Neural progenitor cell (in vitro differentiated cells): ENCODE results near the gene SLC51A. TPM values are rescaled to one million over a fixed set of nuclear protein-coding genes. Genes with fewer than 3 reads are reported as not detected.

Source experiments
- DNase-seq: peaks from one replicate; pipeline ENCODE4 v3.0.0-alpha.2; 2016; ENCODE audit warnings: low spot score
- H2AFZ ChIP-seq: fragments of 200-600 bp; sonication (generic); replicated peaks from 2 replicates; pipeline ENCODE4 v1.6.1; 2016; ENCODE audit warnings: antibody characterized with exemption
- H3F3A ChIP-seq: fragments of 200-600 bp; sonication (generic); 2 replicates; pipeline ENCODE4 v1.6.1; 2016; ENCODE audit warnings: antibody characterized with exemption, low read depth
- H3K27ac ChIP-seq: fragments of 200-600 bp; sonication (generic); 2 replicates; pipeline ENCODE4 v1.5.1; 2016; ENCODE audit warnings: mild to moderate bottlenecking
- H3K27me3 ChIP-seq: fragments of 200-600 bp; sonication (generic); 2 replicates; pipeline ENCODE4 v1.6.1; 2016; ENCODE audit warnings: mild to moderate bottlenecking, moderate library complexity
- H3K36me3 ChIP-seq: fragments of 200-600 bp; sonication (generic); 2 replicates; pipeline ENCODE4 v1.5.1; 2016
- H3K4me1 ChIP-seq: fragments of 200-600 bp; sonication (generic); 2 replicates; pipeline ENCODE4 v1.6.1; 2016; ENCODE audit warnings: mixed run types
- H3K4me2 ChIP-seq: fragments of 200-600 bp; sonication (generic); 2 replicates; pipeline ENCODE4 v1.6.1; 2016
- H3K4me3 ChIP-seq: fragments of 200-600 bp; sonication (generic); 2 replicates; pipeline ENCODE4 v1.5.1; 2016
- H3K79me2 ChIP-seq: fragments of 200-600 bp; sonication (generic); 2 replicates; pipeline ENCODE4 v1.6.1; 2016; ENCODE audit warnings: low read depth
- H3K9ac ChIP-seq: fragments of 200-600 bp; sonication (generic); 2 replicates; pipeline ENCODE4 v1.6.1; 2016
- H3K9me3 ChIP-seq: fragments of 200-600 bp; sonication (generic); 2 replicates; pipeline ENCODE4 v1.5.1; 2016; ENCODE audit warnings: low read depth
- H4K20me1 ChIP-seq: fragments of 200-600 bp; sonication (generic); 2 replicates; pipeline ENCODE4 v1.6.1; 2016; ENCODE audit warnings: low read depth
- H3K27ac Mint-ChIP-seq: 3 replicates; pipeline ENCODE4 v1.8.0; 2021; ENCODE audit warnings: mixed read lengths
- H3K27me3 Mint-ChIP-seq: 2 replicates; pipeline ENCODE4 v1.8.0; 2022; ENCODE audit warnings: low read depth, mild to moderate bottlenecking, inconsistent platforms, moderate library complexity, mixed read lengths; ENCODE audit not compliant: insufficient read depth
- H3K36me3 Mint-ChIP-seq: 3 replicates; pipeline ENCODE4 v1.8.0; 2021; ENCODE audit warnings: mixed read lengths
- H3K4me1 Mint-ChIP-seq: 3 replicates; pipeline ENCODE4 v1.8.0; 2021; ENCODE audit warnings: mixed read lengths
- H3K4me3 Mint-ChIP-seq: 3 replicates; pipeline ENCODE4 v1.8.0; 2021; ENCODE audit warnings: mild to moderate bottlenecking, moderate library complexity, mixed read lengths
- H3K9me3 Mint-ChIP-seq: 3 replicates; pipeline ENCODE4 v1.8.0; 2020; ENCODE audit warnings: mixed read lengths
- CTCF ChIP-seq: fragments of 200-600 bp; sonication (generic); IDR thresholded peaks from 2 replicates; pipeline ENCODE4 v1.5.1; 2017; ENCODE audit warnings: antibody characterized with exemption, mild to moderate bottlenecking
- EZH2 ChIP-seq: fragments of 200-600 bp; sonication (generic); IDR thresholded peaks from 2 replicates; pipeline ENCODE4 v1.6.1; 2017; ENCODE audit warnings: antibody characterized with exemption, mild to moderate bottlenecking, moderate library complexity
- EZH2phosphoT487 ChIP-seq: fragments of 200-600 bp; sonication (generic); IDR thresholded peaks from 2 replicates; pipeline ENCODE4 v1.6.1; 2017; ENCODE audit warnings: antibody characterized with exemption
- total RNA-seq: library from RNA; depleted of rRNA; stranded (reverse); fragments of >200 nt; gene quantifications from 2 replicates; pipeline ENCODE4 v1.2.3, GENCODE V29; 2015; ENCODE audit warnings: low replicate concordance

The SLC51A gene
- total RNA-seq, 1 donor from 2014 or later = not detected

DNA sequence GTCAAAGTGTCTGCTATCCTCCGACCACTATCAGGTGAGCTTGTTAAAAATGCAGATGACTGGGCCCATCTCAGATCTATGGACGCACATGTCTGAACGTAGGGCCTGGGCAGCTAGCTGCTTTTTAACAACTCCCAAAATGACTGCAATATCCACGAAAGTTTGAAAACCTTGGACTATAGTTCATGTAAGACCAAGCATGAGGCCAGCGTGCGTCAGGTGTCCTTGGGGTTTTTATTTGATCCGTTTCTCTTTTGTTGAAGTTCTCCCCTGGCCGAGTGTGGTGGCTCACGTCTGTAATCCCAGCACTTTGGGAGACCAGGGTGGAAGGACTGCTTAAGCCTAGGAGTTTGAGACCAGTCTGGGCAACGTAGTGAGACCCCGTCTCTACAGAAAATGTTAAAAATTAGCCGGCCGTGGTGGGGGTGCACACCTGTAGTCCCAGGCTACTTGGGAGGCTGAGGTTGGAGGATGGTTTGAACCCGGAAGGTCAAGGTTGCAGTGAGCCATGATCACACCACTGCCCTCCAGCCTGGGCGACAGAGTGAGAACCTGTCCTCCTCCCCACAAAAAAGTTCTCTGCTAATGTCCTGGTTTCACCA lies 9.5 kb downstream of the SLC51A start:
- peaks cover 4% of the 10 kb centered on the region for H3K4me1 Mint-ChIP-seq

DNA sequence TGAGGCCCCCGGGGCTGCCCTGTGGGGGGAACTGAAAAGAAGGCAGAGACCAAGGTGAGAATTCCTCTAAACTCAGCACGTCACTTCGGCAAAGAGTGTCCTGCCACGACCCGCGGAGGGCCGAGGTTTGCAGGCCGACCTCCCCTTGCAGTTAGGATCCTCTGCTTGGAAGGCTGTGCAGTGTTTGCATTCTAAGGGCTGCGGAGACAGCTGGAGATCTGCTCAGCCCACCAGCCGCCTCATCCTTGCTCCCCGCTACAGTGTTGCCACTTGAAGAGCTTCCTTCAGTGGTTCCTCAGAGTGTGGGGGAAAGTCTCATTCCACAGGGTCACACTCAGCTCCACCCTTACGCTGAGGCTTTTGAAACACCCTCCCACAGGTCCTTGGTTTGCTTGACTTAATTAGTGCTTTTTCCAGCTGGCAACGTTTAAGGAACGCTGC lies 10.8 kb downstream of the SLC51A start:
- Mint-ChIP-seq H3K9me3 (no peaks in the 10 kb centered on the region), H3K27ac (peak overlapping the region; percentile 42), H3K27me3 (peaks cover 2% of the 10 kb centered on the region), H3K4me1 (peaks cover 4% of the 10 kb centered on the region), H3K4me3 (no peak overlapping the region), H3K36me3 (no peaks in the 10 kb centered on the region)
- H3K27me3 ChIP-seq = no peaks in the 10 kb centered on the region
- no peaks in the 10 kb centered on the region for H3F3A ChIP-seq
- no peaks in the 10 kb centered on the region for H4K20me1 ChIP-seq
- H3K36me3 ChIP-seq = no peaks in the 10 kb centered on the region
- no peak for DNase-seq
- H3K4me3 ChIP-seq = no peak overlapping the region
- no peak overlapping the region for H3K9ac ChIP-seq
- no peaks in the 10 kb centered on the region for H3K9me3 ChIP-seq
- H3K27ac ChIP-seq = no peak overlapping the region
- TF ChIP-seq CTCF (no peak), EZH2 (no peak), EZH2phosphoT487 (no peak)
- H3K79me2 ChIP-seq = no peaks in the 10 kb centered on the region
- no peak overlapping the region for H2AFZ ChIP-seq
- H3K4me2 ChIP-seq = no peak overlapping the region
- H3K4me1 ChIP-seq = no peaks in the 10 kb centered on the region

More for the DNA sequence above, 9.5 kb downstream of the SLC51A start:
- H3K4me2 ChIP-seq = no peak overlapping the region
- H3K4me3 ChIP-seq = no peak overlapping the region
- H2AFZ ChIP-seq = no peak overlapping the region
- H3K79me2 ChIP-seq = no peaks in the 10 kb centered on the region
- H3K9ac ChIP-seq = no peak overlapping the region
- H3K27ac Mint-ChIP-seq = no peak overlapping the region
- no peaks in the 10 kb centered on the region for H4K20me1 ChIP-seq
- no peak for TF ChIP-seq EZH2
- no peak for TF ChIP-seq CTCF
- no peak for TF ChIP-seq EZH2phosphoT487
- no peaks in the 10 kb centered on the region for H3K9me3 ChIP-seq
- no peak overlapping the region for H3K4me3 Mint-ChIP-seq
- H3K27me3 ChIP-seq = no peaks in the 10 kb centered on the region
- no peaks in the 10 kb centered on the region for H3K36me3 ChIP-seq
- no peaks in the 10 kb centered on the region for H3K4me1 ChIP-seq
- H3K27ac ChIP-seq = no peak overlapping the region
- H3K9me3 Mint-ChIP-seq = no peaks in the 10 kb centered on the region
- H3K27me3 Mint-ChIP-seq = no peaks in the 10 kb centered on the region
- H3K36me3 Mint-ChIP-seq = no peaks in the 10 kb centered on the region
- DNase-seq = no peak
- H3F3A ChIP-seq = no peaks in the 10 kb centered on the region

DNA sequence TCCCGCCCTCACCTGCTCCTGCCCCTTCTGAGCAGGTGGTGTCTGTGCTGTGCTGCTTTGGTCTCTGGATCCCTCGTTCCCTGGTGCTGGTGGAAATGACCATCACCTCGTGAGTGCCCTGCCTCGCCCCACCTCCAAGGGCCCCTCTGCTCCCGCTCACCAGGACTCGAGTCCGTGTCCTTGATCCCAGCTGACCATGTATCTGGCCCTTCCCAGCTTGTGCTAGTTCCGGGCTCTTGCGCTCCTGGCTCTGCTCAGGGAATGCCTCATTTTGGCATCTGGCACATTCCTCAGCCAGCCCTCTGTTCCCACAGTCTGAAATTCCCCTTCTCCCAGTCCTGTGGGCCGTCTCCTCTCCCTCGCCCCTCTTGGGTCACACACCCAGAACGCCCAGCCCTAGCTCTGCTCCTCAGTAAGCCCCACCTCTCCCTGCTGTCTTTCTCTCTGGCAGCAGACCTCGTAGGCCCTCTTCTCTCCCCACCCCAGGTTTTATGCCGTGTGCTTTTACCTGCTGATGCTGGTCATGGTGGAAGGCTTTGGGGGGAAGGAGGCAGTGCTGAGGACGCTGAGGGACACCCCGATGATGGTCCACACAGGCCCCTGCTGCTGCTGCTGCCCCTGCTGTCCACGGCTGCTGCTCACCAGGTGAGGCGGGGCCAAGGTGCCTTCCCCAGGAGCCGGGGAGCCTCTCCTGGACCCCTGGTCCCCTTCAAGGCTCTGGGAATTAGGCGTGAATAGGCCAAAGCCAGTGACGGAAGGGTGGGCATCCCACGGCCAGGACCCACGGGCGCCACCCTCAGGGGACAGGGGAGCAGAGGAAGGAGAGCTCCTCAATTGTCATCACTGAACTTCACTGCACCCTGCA lies 11.5 kb downstream of the SLC51A start:
- Histone ChIP-seq H3K27ac (no peak overlapping the region), H3K36me3 (no peaks in the 10 kb centered on the region), H3K4me1 (no peaks in the 10 kb centered on the region), H3F3A (no peaks in the 10 kb centered on the region), H3K9ac (no peak overlapping the region), H3K79me2 (no peaks in the 10 kb centered on the region), H2AFZ (no peak overlapping the region), H4K20me1 (no peaks in the 10 kb centered on the region), H3K4me2 (no peak overlapping the region), H3K27me3 (no peaks in the 10 kb centered on the region), H3K9me3 (no peaks in the 10 kb centered on the region), H3K4me3 (no peak overlapping the region)
- Mint-ChIP-seq H3K36me3 (no peaks in the 10 kb centered on the region), H3K4me3 (no peak overlapping the region), H3K27me3 (peaks cover 2% of the 10 kb centered on the region), H3K27ac (peak overlapping the region; percentile 64), H3K4me1 (peaks cover 4% of the 10 kb centered on the region), H3K9me3 (no peaks in the 10 kb centered on the region)
- DNase-seq = no peak
- TF ChIP-seq EZH2phosphoT487 = no peak
- TF ChIP-seq CTCF = no peak
- no peak for TF ChIP-seq EZH2
